ENCODE results near the gene SCUBE2. TPM values are rescaled to one million over a fixed set of nuclear protein-coding genes. Genes with fewer than 3 reads are reported as not detected.

SCUBE2 gene
- total and polyA plus RNA-seq, 2 donors (not counting 3 experiments of a cell fraction or from before 2014, with no cell fraction given), result 0.55 to 3.5 TPM

DNA sequence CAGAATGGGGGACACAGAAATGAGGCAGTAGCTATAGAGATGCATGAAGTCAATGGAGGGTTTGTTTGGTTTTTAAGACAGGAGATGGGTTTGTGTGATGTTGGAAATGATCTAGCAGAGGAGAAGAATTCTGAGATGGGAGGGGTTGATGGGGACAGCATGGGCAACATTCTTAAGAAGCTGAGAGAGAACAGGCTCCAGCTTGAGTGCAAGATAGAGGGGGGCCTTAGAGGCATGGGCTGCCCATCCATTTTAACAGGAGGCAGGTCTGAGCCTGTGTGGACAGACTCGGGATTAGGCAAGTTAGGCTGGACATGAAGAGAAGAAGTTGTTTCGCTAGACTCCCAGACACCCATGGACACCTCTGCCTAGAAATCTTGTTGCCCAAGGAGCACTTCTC lies 49.7 kb downstream of the SCUBE2 start:
- Histone ChIP-seq H3K36me3 (ENCODE audit: control insufficient read depth in 2 of 2, extremely low read depth in 1 of 2, insufficient read depth in 2 of 2, low read length in 2 of 2) (no peaks in the 10 kb centered on the region), H3K9me1 (replicated peaks; ENCODE audit: control insufficient read depth, extremely low read depth, insufficient read depth, low read length) (no peaks in the 10 kb centered on the region), H3K9me3 (replicated peaks; ENCODE audit: control insufficient read depth, insufficient read depth, low read length) (no peaks in the 10 kb centered on the region), H3K79me2 (ENCODE audit: control insufficient read depth, insufficient read depth, low read length) (no peaks in the 10 kb centered on the region), H3K27ac (ENCODE audit: insufficient read depth, low read depth, low read length) (no peak overlapping the region), H3K27me3 (ENCODE audit: control insufficient read depth in 2 of 2, insufficient read depth in 2 of 2, low read length in 2 of 2) (peaks cover 10 to 17% of the 10 kb centered on the region in 2 experiments), H3K4me1 (ENCODE audit: control insufficient read depth, extremely low read depth, insufficient read depth, low read length) (no peaks in the 10 kb centered on the region), H3K9ac (replicated peaks; ENCODE audit: extremely low read depth, insufficient read depth, low read length) (no peak overlapping the region), H2AFZ (ENCODE audit: low read depth, low read length) (no peak overlapping the region), H3K4me2 (ENCODE audit: insufficient read depth, low read length) (no peak overlapping the region), H3K4me3 (replicated peaks in 1 of 3; ENCODE audit: insufficient read depth in 1 of 3, low read depth in 1 of 3, low read length in 3 of 3) (no peak overlapping the region), H4K20me1 (replicated peaks; ENCODE audit: control insufficient read depth, extremely low read depth, insufficient read depth, low read length) (no peaks in the 10 kb centered on the region)
- dilution Hi-C loops (cut with MboI; ENCODE audit: extremely low pct_ligation_motif_present, low sequenced_read_pairs) (no loop called here), intact Hi-C loops (cut with micrococcal nuclease) (no loop called here)
- TF ChIP-seq, protein P1, sequence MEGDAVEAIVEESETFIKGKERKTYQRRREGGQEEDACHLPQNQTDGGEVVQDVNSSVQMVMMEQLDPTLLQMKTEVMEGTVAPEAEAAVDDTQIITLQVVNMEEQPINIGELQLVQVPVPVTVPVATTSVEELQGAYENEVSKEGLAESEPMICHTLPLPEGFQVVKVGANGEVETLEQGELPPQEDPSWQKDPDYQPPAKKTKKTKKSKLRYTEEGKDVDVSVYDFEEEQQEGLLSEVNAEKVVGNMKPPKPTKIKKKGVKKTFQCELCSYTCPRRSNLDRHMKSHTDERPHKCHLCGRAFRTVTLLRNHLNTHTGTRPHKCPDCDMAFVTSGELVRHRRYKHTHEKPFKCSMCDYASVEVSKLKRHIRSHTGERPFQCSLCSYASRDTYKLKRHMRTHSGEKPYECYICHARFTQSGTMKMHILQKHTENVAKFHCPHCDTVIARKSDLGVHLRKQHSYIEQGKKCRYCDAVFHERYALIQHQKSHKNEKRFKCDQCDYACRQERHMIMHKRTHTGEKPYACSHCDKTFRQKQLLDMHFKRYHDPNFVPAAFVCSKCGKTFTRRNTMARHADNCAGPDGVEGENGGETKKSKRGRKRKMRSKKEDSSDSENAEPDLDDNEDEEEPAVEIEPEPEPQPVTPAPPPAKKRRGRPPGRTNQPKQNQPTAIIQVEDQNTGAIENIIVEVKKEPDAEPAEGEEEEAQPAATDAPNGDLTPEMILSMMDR (IDR thresholded peaks at IDR 0.05; ENCODE audit: extremely low read depth in 1 of 2, insufficient read depth in 1 of 2, low read depth in 1 of 2, low read length in 2 of 2), result no peak
- no peak for TF ChIP-seq FOS (IDR thresholded peaks at IDR 0.05; ENCODE audit: borderline replicate concordance, insufficient read depth, low read length)
- BruUV-seq (replicated peaks), result no TSS peak
- FAIRE-seq, result no peak
- DNase-seq (ENCODE audit: low read depth, low spot score), result no peak
- ChIA-PET POLR2A (no interaction called here), CTCF (no interaction called here)

GRCh38 chr11:9040410-9040809 lies 51.0 kb downstream of the SCUBE2 start:
- Histone ChIP-seq H3K9ac (replicated peaks; ENCODE audit: extremely low read depth, insufficient read depth, low read length) (no peak overlapping the region), H3K4me3 (replicated peaks in 1 of 3; ENCODE audit: insufficient read depth in 1 of 3, low read depth in 1 of 3, low read length in 3 of 3) (no peak overlapping the region), H2AFZ (ENCODE audit: low read depth, low read length) (no peak overlapping the region), H3K4me1 (ENCODE audit: control insufficient read depth, extremely low read depth, insufficient read depth, low read length) (no peaks in the 10 kb centered on the region), H3K9me3 (replicated peaks; ENCODE audit: control insufficient read depth, insufficient read depth, low read length) (no peaks in the 10 kb centered on the region), H3K79me2 (ENCODE audit: control insufficient read depth, insufficient read depth, low read length) (no peaks in the 10 kb centered on the region), H3K9me1 (replicated peaks; ENCODE audit: control insufficient read depth, extremely low read depth, insufficient read depth, low read length) (no peaks in the 10 kb centered on the region), H3K27me3 (ENCODE audit: control insufficient read depth in 2 of 2, insufficient read depth in 2 of 2, low read length in 2 of 2) (peaks cover 10 to 17% of the 10 kb centered on the region in 2 experiments), H3K4me2 (ENCODE audit: insufficient read depth, low read length) (no peak overlapping the region), H3K36me3 (ENCODE audit: control insufficient read depth in 2 of 2, extremely low read depth in 1 of 2, insufficient read depth in 2 of 2, low read length in 2 of 2) (no peaks in the 10 kb centered on the region), H4K20me1 (replicated peaks; ENCODE audit: control insufficient read depth, extremely low read depth, insufficient read depth, low read length) (no peaks in the 10 kb centered on the region), H3K27ac (ENCODE audit: insufficient read depth, low read depth, low read length) (no peak overlapping the region)
- CTCF ChIA-PET, result no interaction called here
- no peak for FAIRE-seq
- no TSS peak for BruUV-seq (replicated peaks)
- DNase-seq (ENCODE audit: low read depth, low spot score), result no peak
- POLR2A ChIA-PET, result no interaction called here
- dilution Hi-C loops (cut with MboI; ENCODE audit: extremely low pct_ligation_motif_present, low sequenced_read_pairs) (no loop called here), intact Hi-C loops (cut with micrococcal nuclease) (no loop called here)
- TF ChIP-seq POLR2A (IDR thresholded peaks at IDR 0.05; ENCODE audit: low read depth, low read length) (no peak), GATA2 (IDR thresholded peaks at IDR 0.05; ENCODE audit: insufficient read depth, insufficient read length, low read depth, low read length) (no peak), MYC (IDR thresholded peaks at IDR 0.05; ENCODE audit: low read depth, low read length) (no peak), POLR2AphosphoS5 (IDR thresholded peaks at IDR 0.05; ENCODE audit: insufficient read depth, low read depth, low read length) (no peak), FOS (IDR thresholded peaks at IDR 0.05; ENCODE audit: borderline replicate concordance, insufficient read depth, low read length) (no peak), EZH2 (IDR thresholded peaks at IDR 0.05; ENCODE audit: borderline replicate concordance, low read depth, low read length, severe bottlenecking) (no peak), MAX (IDR thresholded peaks at IDR 0.05; ENCODE audit: insufficient read depth, insufficient read length) (no peak), JUN (IDR thresholded peaks at IDR 0.05; ENCODE audit: borderline replicate concordance, insufficient read depth, insufficient read length, low read depth) (no peak)
- TF ChIP-seq, protein P1 (IDR thresholded peaks at IDR 0.05; ENCODE audit: extremely low read depth in 1 of 2, insufficient read depth in 1 of 2, low read depth in 1 of 2, low read length in 2 of 2), result no peak
